HEK293 (cell line): Measurements from ENCODE around the gene NEB.

Source experiments
- ZFP3 ChIP-seq: fragments of 450-650 bp; formaldehyde crosslinking; IDR thresholded peaks from 2 replicates; pipeline ENCODE4 v1.5.1; 2016; ENCODE audit warnings: low read depth, missing biosample characterization, missing genetic modification characterization
- ZFP41 ChIP-seq: fragments of 450-650 bp; formaldehyde crosslinking; IDR thresholded peaks from 2 replicates; pipeline ENCODE4 v1.5.1; 2016; ENCODE audit warnings: missing biosample characterization, missing genetic modification characterization, borderline replicate concordance
- ZNF274 ChIP-seq, 2 experiments: fragments of 200-500 bp in 1 of 2; fragments of 450-650 bp in 1 of 2; sonication (Bioruptor generic) in 1 of 2; formaldehyde crosslinking in 1 of 2; IDR thresholded peaks; 2 replicates each; pipeline versions ENCODE4 v1.5.1 to v1.6.1; 2014 to 2016; ENCODE audit warnings: borderline replicate concordance in 1 of 2, inconsistent platforms in 1 of 2, low read length in 1 of 2, missing biosample characterization in 1 of 2, missing genetic modification characterization in 1 of 2
- TF ChIP-seq, protein P1 (sequence below): fragments of 450-650 bp; formaldehyde crosslinking; IDR thresholded peaks from 2 replicates; pipeline ENCODE4 v1.5.1; 2016; ENCODE audit warnings: missing biosample characterization, missing genetic modification characterization
- TF ChIP-seq, protein P2 (sequence below): fragments of 450-650 bp; formaldehyde crosslinking; IDR thresholded peaks from 2 replicates; pipeline ENCODE4 v1.5.1; 2016; ENCODE audit warnings: missing biosample characterization, missing genetic modification characterization

DNA sequence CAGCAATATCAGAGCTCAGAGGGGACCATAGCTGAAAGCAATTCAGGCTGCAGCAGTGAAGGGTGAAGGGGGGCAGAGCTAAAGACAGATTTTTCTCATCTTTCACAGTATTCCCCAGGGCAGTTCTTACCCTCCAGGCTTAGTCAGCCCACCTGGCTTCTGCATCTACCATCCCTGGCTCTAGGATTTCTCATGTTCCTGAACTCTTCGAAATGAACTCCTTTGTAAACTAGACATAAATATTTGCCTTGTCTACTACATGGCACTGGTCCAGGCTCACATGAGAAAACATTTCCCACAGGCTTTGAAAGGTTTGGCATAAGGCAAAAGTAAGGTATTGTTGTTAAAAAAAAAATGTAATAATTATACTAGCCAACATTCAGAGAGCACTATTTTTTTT, 23.6 kb upstream of the NEB start:
- TF ChIP-seq, protein P1, sequence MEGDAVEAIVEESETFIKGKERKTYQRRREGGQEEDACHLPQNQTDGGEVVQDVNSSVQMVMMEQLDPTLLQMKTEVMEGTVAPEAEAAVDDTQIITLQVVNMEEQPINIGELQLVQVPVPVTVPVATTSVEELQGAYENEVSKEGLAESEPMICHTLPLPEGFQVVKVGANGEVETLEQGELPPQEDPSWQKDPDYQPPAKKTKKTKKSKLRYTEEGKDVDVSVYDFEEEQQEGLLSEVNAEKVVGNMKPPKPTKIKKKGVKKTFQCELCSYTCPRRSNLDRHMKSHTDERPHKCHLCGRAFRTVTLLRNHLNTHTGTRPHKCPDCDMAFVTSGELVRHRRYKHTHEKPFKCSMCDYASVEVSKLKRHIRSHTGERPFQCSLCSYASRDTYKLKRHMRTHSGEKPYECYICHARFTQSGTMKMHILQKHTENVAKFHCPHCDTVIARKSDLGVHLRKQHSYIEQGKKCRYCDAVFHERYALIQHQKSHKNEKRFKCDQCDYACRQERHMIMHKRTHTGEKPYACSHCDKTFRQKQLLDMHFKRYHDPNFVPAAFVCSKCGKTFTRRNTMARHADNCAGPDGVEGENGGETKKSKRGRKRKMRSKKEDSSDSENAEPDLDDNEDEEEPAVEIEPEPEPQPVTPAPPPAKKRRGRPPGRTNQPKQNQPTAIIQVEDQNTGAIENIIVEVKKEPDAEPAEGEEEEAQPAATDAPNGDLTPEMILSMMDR, result no peak
- TF ChIP-seq, protein P2, sequence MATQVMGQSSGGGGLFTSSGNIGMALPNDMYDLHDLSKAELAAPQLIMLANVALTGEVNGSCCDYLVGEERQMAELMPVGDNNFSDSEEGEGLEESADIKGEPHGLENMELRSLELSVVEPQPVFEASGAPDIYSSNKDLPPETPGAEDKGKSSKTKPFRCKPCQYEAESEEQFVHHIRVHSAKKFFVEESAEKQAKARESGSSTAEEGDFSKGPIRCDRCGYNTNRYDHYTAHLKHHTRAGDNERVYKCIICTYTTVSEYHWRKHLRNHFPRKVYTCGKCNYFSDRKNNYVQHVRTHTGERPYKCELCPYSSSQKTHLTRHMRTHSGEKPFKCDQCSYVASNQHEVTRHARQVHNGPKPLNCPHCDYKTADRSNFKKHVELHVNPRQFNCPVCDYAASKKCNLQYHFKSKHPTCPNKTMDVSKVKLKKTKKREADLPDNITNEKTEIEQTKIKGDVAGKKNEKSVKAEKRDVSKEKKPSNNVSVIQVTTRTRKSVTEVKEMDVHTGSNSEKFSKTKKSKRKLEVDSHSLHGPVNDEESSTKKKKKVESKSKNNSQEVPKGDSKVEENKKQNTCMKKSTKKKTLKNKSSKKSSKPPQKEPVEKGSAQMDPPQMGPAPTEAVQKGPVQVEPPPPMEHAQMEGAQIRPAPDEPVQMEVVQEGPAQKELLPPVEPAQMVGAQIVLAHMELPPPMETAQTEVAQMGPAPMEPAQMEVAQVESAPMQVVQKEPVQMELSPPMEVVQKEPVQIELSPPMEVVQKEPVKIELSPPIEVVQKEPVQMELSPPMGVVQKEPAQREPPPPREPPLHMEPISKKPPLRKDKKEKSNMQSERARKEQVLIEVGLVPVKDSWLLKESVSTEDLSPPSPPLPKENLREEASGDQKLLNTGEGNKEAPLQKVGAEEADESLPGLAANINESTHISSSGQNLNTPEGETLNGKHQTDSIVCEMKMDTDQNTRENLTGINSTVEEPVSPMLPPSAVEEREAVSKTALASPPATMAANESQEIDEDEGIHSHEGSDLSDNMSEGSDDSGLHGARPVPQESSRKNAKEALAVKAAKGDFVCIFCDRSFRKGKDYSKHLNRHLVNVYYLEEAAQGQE (tag by site-specific recombination), result no peak
- TF ChIP-seq ZNF274 (IDR thresholded peaks at IDR 0.05; ENCODE audit: low read length) (no peak), ZNF274 (tag by site-specific recombination; IDR thresholded peaks at IDR 0.05; ENCODE audit: borderline replicate concordance) (no peak), ZFP41 (tag by site-specific recombination) (no peak), ZFP3 (no peak)
